GM23338 (cell line): ENCODE results near the gene ARHGAP32.

Experiments
- CTCF ChIP-seq, 2 experiments: fragments of 200-600 bp in 1 of 2; sonication (generic) in 1 of 2; conservative IDR thresholded peaks; 2 replicates each; pipeline versions ENCODE4 v1.5.1 to v1.6.1; 2016 to 2017; ENCODE audit warnings: antibody characterized with exemption in 2 of 2, low read depth in 2 of 2, mild to moderate bottlenecking in 2 of 2, moderate library complexity in 1 of 2
- EZH2 ChIP-seq: fragments of 200-600 bp; sonication (generic); IDR thresholded peaks from one replicate; pipeline ENCODE4 v1.8.0; 2017; ENCODE audit warnings: antibody characterized with exemption, mild to moderate bottlenecking, low read depth; ENCODE audit not compliant: unreplicated experiment
- EZH2phosphoT487 ChIP-seq: fragments of 200-600 bp; sonication (generic); IDR thresholded peaks from one replicate; pipeline ENCODE4 v1.8.1; 2018; ENCODE audit warnings: antibody characterized with exemption; ENCODE audit not compliant: unreplicated experiment
- JUNB ChIP-seq: IDR thresholded peaks from one replicate; pipeline ENCODE4 v1.6.1; 2016; ENCODE audit warnings: antibody characterized with exemption; ENCODE audit not compliant: unreplicated experiment
- POLR2AphosphoS5 ChIP-seq: IDR thresholded peaks from 2 replicates; pipeline ENCODE4 v1.6.1; 2016; ENCODE audit warnings: antibody characterized with exemption, low read depth
- REST ChIP-seq: IDR thresholded peaks from one replicate; pipeline ENCODE4 v1.6.1; 2018; ENCODE audit warnings: antibody characterized with exemption; ENCODE audit not compliant: unreplicated experiment

GRCh38 chr11:129102756-129103155 lies 89.4 kb downstream of the ARHGAP32 start:
- TF ChIP-seq POLR2AphosphoS5 (no peak), CTCF (conservative IDR thresholded peaks at IDR 0.05; ENCODE audit: low read depth in 2 of 2) (no peak), EZH2 (no peak), REST (no peak), JUNB (no peak), EZH2phosphoT487 (no peak)
